Stimulated activated CD4-positive, alpha-beta T cell treated with anti-CD3 and anti-CD28 coated beads, TNF-alpha, amount 100 ng/mL, for 24 hours (primary cell): ENCODE results near the gene SLC44A5.
"Not testable (repeated sequence)": the region's sequence is repeated elsewhere in the genome, so short reads cannot be mapped to it uniquely, and the experiment has no call there.

Experiments used
- DNase-seq, 3 experiments: peaks; one replicate each; pipeline ENCODE4 v3.0.0-alpha.2; 2020; ENCODE audit warnings: low read depth in 3 of 3

The SLC44A5 gene

GRCh38 chr1:75188892-75189291, 422.0 kb downstream of the SLC44A5 start:
- DNase-seq: no peak

GRCh38 chr1:75181214-75181955, 429.5 kb downstream of the SLC44A5 start:
- not testable (repeated sequence) for DNase-seq

DNA sequence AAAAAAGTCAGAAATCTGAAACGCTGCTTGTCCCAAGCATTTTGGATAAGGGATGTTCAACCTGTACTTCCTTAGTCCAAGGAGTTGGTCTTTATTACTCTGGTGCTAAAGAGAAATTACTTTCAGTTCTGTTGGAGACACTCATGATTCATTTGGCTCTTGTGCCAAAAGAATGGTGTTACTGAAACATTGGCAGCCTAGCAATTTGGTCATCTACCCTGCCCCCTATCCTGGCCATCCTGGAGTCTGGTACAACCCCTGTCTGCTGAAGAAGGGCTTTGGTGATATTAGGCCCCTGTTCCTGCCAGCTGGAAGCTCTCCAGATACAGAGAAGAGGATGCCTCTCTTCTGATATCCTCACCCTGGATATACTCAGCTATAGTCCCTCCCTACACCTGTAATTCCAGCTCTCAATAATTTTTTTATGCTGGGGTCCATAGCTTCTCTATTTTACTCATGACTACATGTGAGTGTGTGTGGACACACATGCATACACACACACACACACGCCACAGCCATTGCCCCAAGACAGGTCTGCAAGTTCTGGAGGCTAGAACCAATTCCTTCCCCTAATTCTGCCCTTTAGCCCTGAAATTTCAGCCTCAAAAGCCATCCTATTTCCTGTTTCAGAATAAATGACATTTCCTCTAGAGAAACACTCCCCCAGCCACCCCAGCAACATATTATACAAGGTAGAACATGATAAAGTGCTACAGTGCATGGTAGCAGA, 436.7 kb downstream of the SLC44A5 start:
- DNase-seq: no peak

GRCh38 chr1:75172556-75172955, 438.4 kb downstream of the SLC44A5 start:
- no peak for DNase-seq

- DNase-seq: no peak
Observed at GRCh38 chr1:75171876-75172275, 439.0 kb downstream of the SLC44A5 start.

DNA sequence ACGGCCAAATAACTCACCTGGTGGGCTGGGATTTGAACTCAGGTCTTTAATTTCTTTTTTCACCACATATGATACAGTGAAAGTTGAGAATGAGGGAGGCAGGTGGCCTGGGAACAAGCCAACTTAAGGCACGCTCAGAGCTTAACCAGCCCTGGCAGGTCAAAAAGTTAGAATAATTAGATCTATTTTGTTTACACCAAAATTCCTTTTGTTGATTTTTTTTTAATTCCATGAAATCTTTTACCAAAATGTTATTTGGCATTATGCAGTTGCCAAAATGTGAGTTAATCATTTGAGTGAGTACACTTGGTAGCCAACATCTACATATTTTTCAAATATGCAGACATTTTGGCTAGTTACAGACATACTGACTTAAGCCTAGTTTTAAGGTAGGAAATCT, 439.9 kb downstream of the SLC44A5 start:
- no peak for DNase-seq

DNA sequence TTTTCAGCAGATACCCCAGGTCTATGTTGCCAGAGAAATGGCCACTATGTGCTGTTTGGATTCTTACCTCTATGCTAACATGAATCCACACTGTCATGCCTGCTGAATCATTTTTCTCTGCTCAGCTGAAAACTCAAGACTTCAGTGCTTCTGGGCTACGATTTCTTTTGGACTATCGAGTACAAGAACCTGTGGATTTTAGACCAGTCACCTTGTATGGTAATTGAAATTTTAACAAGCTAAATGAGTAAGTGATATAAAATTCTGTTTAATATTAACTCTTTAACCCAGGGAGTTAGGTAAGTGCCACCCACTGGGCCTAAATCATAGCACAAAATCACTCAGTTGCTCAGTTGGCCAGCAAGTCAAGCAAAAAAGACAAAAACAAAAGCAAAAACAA, 440.9 kb downstream of the SLC44A5 start:
- no peak for DNase-seq

DNA sequence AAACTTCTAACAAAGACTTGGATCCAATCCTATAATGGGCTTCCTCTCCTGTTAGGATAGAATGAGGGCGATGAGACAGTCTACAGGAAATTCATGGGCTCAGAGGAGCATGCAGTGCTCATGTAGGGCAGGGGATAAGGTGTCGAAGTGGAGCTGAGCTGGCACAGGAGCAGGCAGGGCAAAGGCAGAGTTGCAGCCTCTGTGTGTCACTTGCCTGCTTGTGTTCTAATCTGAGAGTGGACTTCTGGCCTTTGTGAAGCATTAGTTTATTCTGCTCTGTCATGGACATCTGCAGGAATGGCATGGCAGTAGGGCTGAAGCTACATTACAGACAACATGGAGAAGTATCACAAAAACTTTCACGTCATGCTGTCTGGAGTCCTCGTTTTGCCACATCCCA, 444.1 kb downstream of the SLC44A5 start:
- DNase-seq: no peak

DNA sequence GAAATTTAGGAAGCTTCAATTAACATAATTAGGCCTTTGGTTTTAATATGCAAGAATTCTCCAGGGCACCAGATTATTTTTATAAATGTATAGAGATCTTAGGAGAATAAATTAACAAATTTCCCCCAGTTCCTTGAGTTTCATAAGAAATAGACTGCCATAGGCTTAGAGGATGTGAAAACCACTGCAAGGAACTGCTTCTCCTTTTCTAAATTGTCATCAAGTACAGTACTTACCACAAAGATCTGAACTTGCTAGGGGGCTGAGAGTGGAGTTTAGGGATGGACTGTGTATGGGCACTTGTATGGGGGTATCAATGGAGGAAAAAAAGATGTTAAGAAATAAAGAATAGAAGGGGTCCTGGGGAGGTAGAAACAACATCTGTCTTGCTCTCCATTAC, 445.6 kb downstream of the SLC44A5 start:
- no peak for DNase-seq

DNA sequence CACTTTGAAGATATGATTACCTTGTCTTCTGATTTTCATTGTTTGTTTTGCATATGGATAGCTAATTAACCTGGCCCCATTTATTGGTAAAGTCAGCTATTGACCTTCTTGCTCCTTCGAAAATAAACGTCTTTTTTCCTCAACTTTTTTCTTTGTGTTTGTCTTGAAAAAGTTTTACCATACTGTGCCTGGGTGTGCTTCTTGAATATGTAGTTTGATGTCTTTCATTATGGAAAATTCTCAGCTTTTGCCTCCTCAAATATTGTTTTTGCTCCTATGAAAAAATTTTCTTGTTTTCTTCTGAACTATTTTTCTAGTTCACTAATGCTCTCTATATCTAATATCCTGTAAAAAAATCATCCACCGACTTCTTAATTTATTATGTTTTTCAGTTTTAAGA, 451.8 kb downstream of the SLC44A5 start:
- DNase-seq: no peak
